Spleen (tissue), 11 donors: ENCODE results near the gene CLDND1. TPM values are rescaled to one million over a fixed set of nuclear protein-coding genes. Genes with fewer than 3 reads are reported as not detected.

Experiments used
- DNase-seq: peaks from one replicate; pipeline ENCODE4 v3.0.0-alpha.2; 2020
- H3K27ac ChIP-seq, 8 donors: fragments of 200-600 bp; sonication (generic) in 7 of 8; 1 replicate in 4 of 8; 2 replicates in 4 of 8; pipeline versions ENCODE4 v1.5.0 to v1.8.0; 2016 to 2021; ENCODE audit warnings: inconsistent platforms in 4 of 8, mild to moderate bottlenecking in 4 of 8, moderate library complexity in 1 of 8
- H3K27me3 ChIP-seq, 7 donors: fragments of 200-600 bp; sonication (generic) in 6 of 7; replicated peaks in 1 of 7; 1 replicate in 4 of 7; 2 replicates in 3 of 7; pipeline versions ENCODE4 v1.5.0 to v1.8.0; 2016 to 2021; ENCODE audit warnings: inconsistent platforms in 3 of 7, mild to moderate bottlenecking in 1 of 7
- H3K36me3 ChIP-seq, 6 donors: fragments of 200-600 bp; sonication (generic) in 5 of 6; 1 replicate in 4 of 6; 2 replicates in 2 of 6; pipeline versions ENCODE4 v1.5.0 to v1.8.0; 2016 to 2021; ENCODE audit warnings: inconsistent platforms in 2 of 6
- H3K4me1 ChIP-seq, 6 donors: fragments of 200-600 bp; sonication (generic) in 5 of 6; 1 replicate in 3 of 6; 2 replicates in 3 of 6; pipeline versions ENCODE4 v1.5.0 to v1.8.0; 2016 to 2021; ENCODE audit warnings: inconsistent platforms in 3 of 6
- H3K4me3 ChIP-seq, 8 donors: fragments of 200-600 bp; sonication (generic) in 7 of 8; 1 replicate in 4 of 8; 2 replicates in 4 of 8; pipeline versions ENCODE4 v1.5.0 to v1.8.0; 2016 to 2021; ENCODE audit warnings: inconsistent platforms in 4 of 8, mild to moderate bottlenecking in 4 of 8, moderate library complexity in 2 of 8
- H3K9me3 ChIP-seq, 8 donors: fragments of 200-600 bp; sonication (generic) in 7 of 8; 1 replicate in 4 of 8; 2 replicates in 4 of 8; pipeline versions ENCODE4 v1.5.0 to v1.8.0; 2016 to 2021; ENCODE audit warnings: inconsistent platforms in 4 of 8
- POLR2A ChIP-seq, 3 donors: fragments of 450-650 bp; IDR thresholded peaks; one replicate each; pipeline ENCODE4 v1.5.1; 2017; ENCODE audit warnings: antibody characterized with exemption in 3 of 3, mild to moderate bottlenecking in 1 of 3
- POLR2AphosphoS5 ChIP-seq, 3 donors: sonication (generic); formaldehyde crosslinking; IDR thresholded peaks; one replicate each; pipeline ENCODE4 v1.5.1; 2017; ENCODE audit warnings: antibody characterized with exemption in 3 of 3
- WGBS, 5 donors: extraction: QIAGEN DNeasy Blood & Tissue Kit in 3 of 5; methylation state at CpG; one replicate each; pipeline versions ENCODE4 v1.1.5 to v1.1.7; 2013 to 2018; 5-methylcytosine and 5-hydroxymethylcytosine counted together
- intact Hi-C: fragments of 100-400 bp; cut with DNase I; formaldehyde crosslinking; loops from one replicate; pipeline ENCODE4 v1.15.0; 2023; ENCODE audit warnings: low total_unique reads
- polyA plus RNA-seq, 3 donors: library from polyadenylated mRNA; stranded (reverse); fragments of 200-250 nt; gene quantifications; one replicate each; pipeline ENCODE4 v1.2.1, GENCODE V29; 2013
- total RNA-seq, 7 donors: library from RNA; depleted of rRNA in 3 of 7; stranded (reverse); fragments of >200 nt in 3 of 7; fragmentation: NEBNext Ultra II Directional in 4 of 7; extraction: Animal tissue kit (Norgen Biotek cat#: 25700) in 4 of 7; gene quantifications; one replicate each; pipeline versions ENCODE4 v1.1.0 to v1.2.1, GENCODE V29; 2016 to 2021
- TF ChIP-seq, protein P1 (sequence below), 11 experiments: fragments of 200-600 bp in 7 of 11; fragments of 450-650 bp in 4 of 11; sonication (generic) in 4 of 11; IDR thresholded peaks in 8 of 11; conservative IDR thresholded peaks in 3 of 11; 1 replicate in 7 of 11; 2 replicates in 4 of 11; pipeline versions ENCODE4 v1.4.0 to v1.8.0; 2016 to 2021; ENCODE audit warnings: antibody characterized with exemption in 11 of 11, inconsistent platforms in 4 of 11, mild to moderate bottlenecking in 1 of 11
- donor health status: healthy with polysubstance abuse.
- donor health status: DM: no; HTN: no; CAD: no; lungs with moderate emphysema.
- donor health status: DM: no; HTN: no; CAD: no.
- donor health status: Bipolar disorder and iron deficiency.
- donor health status: healthy.
- donor health status: DM: no; HTN: no; CAD: no.
- donor health status: DM: yes; HTN: yes; CAD: no.

The CLDND1 gene
- total and polyA plus RNA-seq, 10 donors: 26.1 to 174 (median 95.6) TPM

DNA sequence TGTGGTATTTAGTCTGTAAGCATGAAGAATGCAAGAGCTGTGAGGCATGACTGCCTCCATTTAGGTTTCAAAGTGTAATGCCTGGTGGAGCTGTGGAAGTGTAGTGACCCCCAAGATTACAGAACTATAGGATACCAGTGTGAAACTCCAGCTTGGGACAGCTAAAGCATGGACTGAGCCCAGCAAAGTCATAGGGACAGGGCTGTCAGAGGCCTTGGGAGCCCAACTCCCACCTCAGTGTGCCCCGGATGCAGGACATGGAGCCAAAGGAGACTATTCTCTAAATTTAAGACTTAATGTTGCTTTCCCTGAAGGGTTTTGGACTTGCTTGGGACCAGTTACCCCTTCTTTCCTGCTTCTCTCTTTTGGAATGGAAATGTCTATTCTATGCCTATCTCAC is 19.9 kb upstream of the CLDND1 start:
- WGBS, 5 donors: 81 to 95% (median 92%) methylated on average over 1 of the region's 1 CpG
- no peak for TF ChIP-seq POLR2A (IDR thresholded peaks at IDR 0.05)
- TF ChIP-seq, protein P1, sequence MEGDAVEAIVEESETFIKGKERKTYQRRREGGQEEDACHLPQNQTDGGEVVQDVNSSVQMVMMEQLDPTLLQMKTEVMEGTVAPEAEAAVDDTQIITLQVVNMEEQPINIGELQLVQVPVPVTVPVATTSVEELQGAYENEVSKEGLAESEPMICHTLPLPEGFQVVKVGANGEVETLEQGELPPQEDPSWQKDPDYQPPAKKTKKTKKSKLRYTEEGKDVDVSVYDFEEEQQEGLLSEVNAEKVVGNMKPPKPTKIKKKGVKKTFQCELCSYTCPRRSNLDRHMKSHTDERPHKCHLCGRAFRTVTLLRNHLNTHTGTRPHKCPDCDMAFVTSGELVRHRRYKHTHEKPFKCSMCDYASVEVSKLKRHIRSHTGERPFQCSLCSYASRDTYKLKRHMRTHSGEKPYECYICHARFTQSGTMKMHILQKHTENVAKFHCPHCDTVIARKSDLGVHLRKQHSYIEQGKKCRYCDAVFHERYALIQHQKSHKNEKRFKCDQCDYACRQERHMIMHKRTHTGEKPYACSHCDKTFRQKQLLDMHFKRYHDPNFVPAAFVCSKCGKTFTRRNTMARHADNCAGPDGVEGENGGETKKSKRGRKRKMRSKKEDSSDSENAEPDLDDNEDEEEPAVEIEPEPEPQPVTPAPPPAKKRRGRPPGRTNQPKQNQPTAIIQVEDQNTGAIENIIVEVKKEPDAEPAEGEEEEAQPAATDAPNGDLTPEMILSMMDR (IDR thresholded peaks at IDR 0.05 in 8 of 11, conservative IDR thresholded peaks at IDR 0.05 in 3 of 11): no peak

DNA sequence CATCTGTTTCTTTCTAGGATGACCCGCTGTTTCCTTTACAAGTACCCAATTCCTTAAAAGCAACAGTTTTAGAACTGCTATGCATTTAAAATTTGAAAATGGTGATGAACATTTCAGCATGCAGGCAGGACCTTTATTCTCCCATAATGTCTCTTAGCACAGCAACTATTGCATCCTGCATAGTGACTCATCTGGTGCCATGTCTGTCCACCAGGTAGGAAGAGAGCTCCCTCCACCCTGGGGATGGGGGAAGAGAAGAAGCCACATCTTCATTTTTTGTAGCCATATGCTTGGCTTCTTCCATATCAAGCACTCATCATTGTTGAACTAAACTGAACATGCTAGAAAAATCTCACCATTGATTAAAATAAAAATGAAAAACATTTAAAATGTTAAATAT is 19.0 kb upstream of the CLDND1 start:
- no peak overlapping the region for H3K27ac ChIP-seq
- DNase-seq: no peak
- WGBS, 5 donors: 88 to 98% (median 95%) methylated on average over 1 of the region's 1 CpG

More for the DNA sequence above, 19.9 kb upstream of the CLDND1 start:
- peaks cover 0 to 6% (median 0%) of the 10 kb centered on the region in 7 donors for H3K27me3 ChIP-seq
- intact Hi-C loops: no loop called here
- H3K36me3 ChIP-seq: no peaks in the 10 kb centered on the region
- H3K27ac ChIP-seq: no peak overlapping the region
- DNase-seq: no peak
- H3K4me1 ChIP-seq: peaks cover 0 to 11% (median 3%) of the 10 kb centered on the region in 6 donors
- H3K4me3 ChIP-seq: no peak overlapping the region
- H3K9me3 ChIP-seq: no peaks in the 10 kb centered on the region

DNA sequence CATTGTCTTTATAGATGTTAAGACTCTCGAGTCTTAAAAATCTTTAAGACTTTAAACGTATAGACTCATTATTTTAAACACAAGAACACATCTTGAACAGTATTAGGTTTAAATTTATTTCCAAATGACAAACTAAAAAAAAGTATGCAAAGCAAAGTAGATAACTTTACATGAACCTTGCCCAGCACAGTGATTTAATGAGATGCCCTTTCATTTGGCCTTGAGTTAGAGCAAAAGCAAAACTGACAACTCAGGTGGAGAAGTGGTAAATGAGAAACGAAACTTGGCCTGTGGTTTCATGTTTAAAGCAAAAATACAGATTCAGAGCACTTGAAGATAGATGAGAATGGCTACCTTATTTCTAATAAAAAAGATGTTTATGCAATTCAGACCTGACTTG is 17.6 kb upstream of the CLDND1 start:
- TF ChIP-seq, protein P1 (IDR thresholded peaks at IDR 0.05 in 8 of 11, conservative IDR thresholded peaks at IDR 0.05 in 3 of 11): no peak
- no peak for TF ChIP-seq POLR2A (IDR thresholded peaks at IDR 0.05)
- no peak for TF ChIP-seq POLR2AphosphoS5 (IDR thresholded peaks at IDR 0.05)
- no peak for DNase-seq
- WGBS, 5 donors: 57 to 66% (median 65%) methylated on average over 3 of the region's 3 CpGs
- Histone ChIP-seq H3K36me3 (no peaks in the 10 kb centered on the region), H3K27ac (peak overlapping the region in 3 of 8 donors; percentile 1 to 32 (median 10)), H3K4me3 (no peak overlapping the region), H3K4me1 (peaks cover 0 to 11% (median 3%) of the 10 kb centered on the region in 6 donors), H3K9me3 (no peaks in the 10 kb centered on the region), H3K27me3 (no peaks in the 10 kb centered on the region)
- intact Hi-C loops: no loop called here

More for the DNA sequence above, 19.0 kb upstream of the CLDND1 start:
- H3K4me1 ChIP-seq: peaks cover 0 to 11% (median 3%) of the 10 kb centered on the region in 6 donors
- H3K36me3 ChIP-seq: no peaks in the 10 kb centered on the region
- H3K27me3 ChIP-seq: peaks cover 0 to 1% (median 0%) of the 10 kb centered on the region in 7 donors
- intact Hi-C loops: no loop called here
- H3K4me3 ChIP-seq: no peak overlapping the region
- no peak for TF ChIP-seq POLR2AphosphoS5 (IDR thresholded peaks at IDR 0.05)
- TF ChIP-seq, protein P1 (IDR thresholded peaks at IDR 0.05 in 8 of 11, conservative IDR thresholded peaks at IDR 0.05 in 3 of 11): no peak
- H3K9me3 ChIP-seq: no peaks in the 10 kb centered on the region

DNA sequence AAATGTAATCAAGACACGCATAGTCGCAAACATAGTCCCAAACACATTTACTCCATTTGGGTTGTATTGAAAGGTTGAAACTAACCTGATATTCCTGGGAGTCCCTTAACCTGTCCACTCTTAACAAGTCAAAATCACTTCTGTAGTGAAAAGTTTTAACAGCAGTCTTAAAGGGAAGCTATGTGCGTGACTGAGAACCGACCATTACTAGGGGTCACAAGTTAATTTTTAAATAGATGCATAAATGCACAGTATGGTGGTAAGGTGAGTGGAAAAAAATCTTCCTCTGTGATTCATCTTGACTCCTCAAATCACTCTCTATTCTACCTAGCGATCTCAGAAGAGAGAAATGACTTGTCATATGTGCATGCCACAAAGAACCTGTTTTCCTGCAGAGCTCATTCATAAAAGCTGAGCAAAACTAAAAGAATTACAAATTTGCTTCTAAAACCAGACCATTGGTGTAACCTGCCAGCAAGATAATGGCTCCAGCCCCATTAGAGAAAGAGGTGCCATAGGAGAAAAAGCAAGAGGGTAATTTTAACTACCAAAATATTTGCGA is 13.8 kb upstream of the CLDND1 start:
- DNase-seq: no peak
- H3K9me3 ChIP-seq: no peaks in the 10 kb centered on the region
- 74 to 88% (median 82%) methylated on average over 6 of the region's 6 CpGs for WGBS, 5 donors
- intact Hi-C loops: no loop called here
- H3K27ac ChIP-seq: peak overlapping the region in 2 of 8 donors; percentile 16 to 40
- H3K4me1 ChIP-seq: peaks cover 0 to 11% (median 3%) of the 10 kb centered on the region in 6 donors
- no peak for TF ChIP-seq POLR2A (IDR thresholded peaks at IDR 0.05)
- H3K27me3 ChIP-seq: no peaks in the 10 kb centered on the region
- no peaks in the 10 kb centered on the region for H3K36me3 ChIP-seq
- no peak overlapping the region for H3K4me3 ChIP-seq
